ENCODE measurements around the gene BRCA2. TPM values are rescaled to one million over a fixed set of nuclear protein-coding genes. Genes with fewer than 3 reads are reported as not detected.

BRCA2 gene
- total and polyA plus RNA-seq, 9 of the 15 experiments (the other 6 are each of a cell fraction or from before 2014, with no cell fraction given), result 4.1 to 17.3 (median 5.8) TPM

DNA sequence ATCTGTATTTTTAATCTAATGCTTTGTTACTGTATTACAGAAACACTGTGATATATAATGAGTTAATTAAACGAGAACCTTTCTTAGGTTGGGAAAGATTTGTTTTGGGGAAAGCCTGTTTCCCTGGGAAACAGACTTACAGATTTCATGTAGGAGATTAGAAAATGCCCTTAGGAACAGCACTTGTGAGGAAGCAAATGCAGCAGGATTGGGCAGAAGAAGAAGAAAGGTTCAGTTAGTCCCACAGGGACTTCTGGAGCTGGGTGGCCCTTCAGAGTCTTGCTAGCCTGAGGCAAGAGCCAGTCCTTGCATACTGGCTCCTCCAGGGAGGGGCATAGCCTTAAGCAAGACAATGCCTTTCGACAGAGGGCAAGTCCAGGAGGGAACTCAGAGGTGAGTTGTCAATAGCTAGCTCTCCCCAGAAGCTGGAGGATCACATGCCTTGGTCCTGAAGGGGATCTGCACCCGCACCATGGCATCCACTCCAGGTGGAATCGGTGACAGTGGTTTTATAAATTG, 75.9 kb downstream of the BRCA2 start:
- no peak for DNase-seq (ENCODE audit: extremely low read depth in 1 of 4, low spot score in 3 of 4)
- Histone ChIP-seq H3K27ac (ENCODE audit: extremely low read depth, low read depth, low read length) (no peak overlapping the region), H2AFZ (ENCODE audit: low read depth, low read length) (no peak overlapping the region), H3K27me3 (ENCODE audit: control insufficient read depth in 2 of 2, insufficient read depth in 2 of 2, low read length in 2 of 2) (no peaks in the 10 kb centered on the region), H3K4me3 (no peak overlapping the region), H3K4me1 (replicated peaks in 1 of 2; ENCODE audit: control insufficient read depth in 2 of 2, insufficient read depth in 2 of 2, low read length in 2 of 2) (no peaks in the 10 kb centered on the region), H3K79me2 (ENCODE audit: control insufficient read depth, insufficient read depth, low read length) (no peaks in the 10 kb centered on the region), H3K4me2 (ENCODE audit: insufficient read depth, low read length) (no peak overlapping the region), H3K9me3 (replicated peaks; ENCODE audit: control insufficient read depth, insufficient read depth, low read depth, low read length) (no peaks in the 10 kb centered on the region), H3K9ac (ENCODE audit: insufficient read depth in 1 of 2, low read depth in 2 of 2, low read length in 2 of 2) (no peak overlapping the region), H4K20me1 (replicated peaks; ENCODE audit: control insufficient read depth, insufficient read depth, low read length) (no peaks in the 10 kb centered on the region), H3K9me1 (ENCODE audit: control insufficient read depth, insufficient read depth, low read length) (no peaks in the 10 kb centered on the region), H3K36me3 (ENCODE audit: control insufficient read depth, insufficient read depth, low read length) (0 out of 3 replicates have a peak, but pooled peaks cover 12% of the 10 kb centered on the region)
- TF ChIP-seq PTTG1 (tag; IDR thresholded peaks at IDR 0.05; ENCODE audit: low read depth) (no peak), LCOR (CRISPR knock-in tag; IDR thresholded peaks at IDR 0.05) (no peak), CCAR2 (IDR thresholded peaks at IDR 0.05; ENCODE audit: low read depth, low read length) (no peak), KAT8 (IDR thresholded peaks at IDR 0.05; ENCODE audit: low read depth) (no peak), BHLHE40 (IDR thresholded peaks at IDR 0.05; ENCODE audit: low read length) (no peak)
- TF ChIP-seq, protein P1, sequence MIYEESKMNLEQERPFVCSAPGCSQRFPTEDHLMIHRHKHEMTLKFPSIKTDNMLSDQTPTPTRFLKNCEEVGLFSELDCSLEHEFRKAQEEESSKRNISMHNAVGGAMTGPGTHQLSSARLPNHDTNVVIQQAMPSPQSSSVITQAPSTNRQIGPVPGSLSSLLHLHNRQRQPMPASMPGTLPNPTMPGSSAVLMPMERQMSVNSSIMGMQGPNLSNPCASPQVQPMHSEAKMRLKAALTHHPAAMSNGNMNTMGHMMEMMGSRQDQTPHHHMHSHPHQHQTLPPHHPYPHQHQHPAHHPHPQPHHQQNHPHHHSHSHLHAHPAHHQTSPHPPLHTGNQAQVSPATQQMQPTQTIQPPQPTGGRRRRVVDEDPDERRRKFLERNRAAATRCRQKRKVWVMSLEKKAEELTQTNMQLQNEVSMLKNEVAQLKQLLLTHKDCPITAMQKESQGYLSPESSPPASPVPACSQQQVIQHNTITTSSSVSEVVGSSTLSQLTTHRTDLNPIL (CRISPR knock-in tag; IDR thresholded peaks at IDR 0.05), result no peak
- TF ChIP-seq, protein P2, sequence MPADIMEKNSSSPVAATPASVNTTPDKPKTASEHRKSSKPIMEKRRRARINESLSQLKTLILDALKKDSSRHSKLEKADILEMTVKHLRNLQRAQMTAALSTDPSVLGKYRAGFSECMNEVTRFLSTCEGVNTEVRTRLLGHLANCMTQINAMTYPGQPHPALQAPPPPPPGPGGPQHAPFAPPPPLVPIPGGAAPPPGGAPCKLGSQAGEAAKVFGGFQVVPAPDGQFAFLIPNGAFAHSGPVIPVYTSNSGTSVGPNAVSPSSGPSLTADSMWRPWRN (IDR thresholded peaks at IDR 0.05; ENCODE audit: low read depth), result no peak
- TF ChIP-seq, protein P3, sequence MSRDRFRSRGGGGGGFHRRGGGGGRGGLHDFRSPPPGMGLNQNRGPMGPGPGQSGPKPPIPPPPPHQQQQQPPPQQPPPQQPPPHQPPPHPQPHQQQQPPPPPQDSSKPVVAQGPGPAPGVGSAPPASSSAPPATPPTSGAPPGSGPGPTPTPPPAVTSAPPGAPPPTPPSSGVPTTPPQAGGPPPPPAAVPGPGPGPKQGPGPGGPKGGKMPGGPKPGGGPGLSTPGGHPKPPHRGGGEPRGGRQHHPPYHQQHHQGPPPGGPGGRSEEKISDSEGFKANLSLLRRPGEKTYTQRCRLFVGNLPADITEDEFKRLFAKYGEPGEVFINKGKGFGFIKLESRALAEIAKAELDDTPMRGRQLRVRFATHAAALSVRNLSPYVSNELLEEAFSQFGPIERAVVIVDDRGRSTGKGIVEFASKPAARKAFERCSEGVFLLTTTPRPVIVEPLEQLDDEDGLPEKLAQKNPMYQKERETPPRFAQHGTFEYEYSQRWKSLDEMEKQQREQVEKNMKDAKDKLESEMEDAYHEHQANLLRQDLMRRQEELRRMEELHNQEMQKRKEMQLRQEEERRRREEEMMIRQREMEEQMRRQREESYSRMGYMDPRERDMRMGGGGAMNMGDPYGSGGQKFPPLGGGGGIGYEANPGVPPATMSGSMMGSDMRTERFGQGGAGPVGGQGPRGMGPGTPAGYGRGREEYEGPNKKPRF (IDR thresholded peaks at IDR 0.05; ENCODE audit: low read depth, low read length), result no peak
- no peak for FAIRE-seq
- POLR2A ChIA-PET, result no interaction called here
- in situ Hi-C loops (cut with MboI), result no loop called here
- BruUV-seq (replicated peaks), result no TSS peak
- WGBS (ENCODE audit: insufficient coverage, low coverage, missing lambda C conversion rate), result 77% methylated on average over 4 of the region's 4 CpGs
- intact Hi-C loops (cut with micrococcal nuclease), result no loop called here
- CTCF ChIA-PET (ENCODE audit: low intra/inter-chr PET ratio), result no interaction called here
- no peak for ATAC-seq
